Gastrocnemius medialis (tissue), 4 donors: ENCODE data around the gene NCAPG2. TPM values are rescaled to one million over a fixed set of nuclear protein-coding genes. Genes with fewer than 3 reads are reported as not detected.

ENCODE experiments used
- ATAC-seq, 2 donors: fragments of 150-250 bp; one replicate each; pipeline ENCODE4 v1.9.1; 2016
- DNase-seq, 2 donors: peaks; one replicate each; pipeline ENCODE4 v3.0.0-alpha.2; 2019
- H3K27ac ChIP-seq, 4 donors: fragments of 200-600 bp; sonication (generic); 1 replicate in 1 of 4; 2 replicates in 3 of 4; pipeline ENCODE4 v1.5.1; 2016 to 2018; ENCODE audit warnings: mild to moderate bottlenecking in 2 of 4, moderate library complexity in 1 of 4
- H3K27me3 ChIP-seq, 3 donors: fragments of 200-600 bp; sonication (generic) in 2 of 3; 1 replicate in 1 of 3; 2 replicates in 2 of 3; pipeline versions ENCODE4 v1.5.1 to v1.6.0; 2016 to 2019; ENCODE audit warnings: mild to moderate bottlenecking in 1 of 3, moderate library complexity in 1 of 3
- H3K36me3 ChIP-seq, 2 donors: fragments of 200-600 bp; sonication (generic) in 1 of 2; one replicate each; pipeline ENCODE4 v1.5.1; 2017 to 2018
- H3K4me1 ChIP-seq, 2 donors: fragments of 200-600 bp; sonication (generic) in 1 of 2; one replicate each; pipeline ENCODE4 v1.5.1; 2016 to 2017; ENCODE audit warnings: mild to moderate bottlenecking in 2 of 2
- H3K4me3 ChIP-seq, 4 donors: fragments of 200-600 bp; sonication (generic) in 3 of 4; 1 replicate in 1 of 4; 2 replicates in 3 of 4; pipeline ENCODE4 v1.5.1; 2016 to 2019; ENCODE audit warnings: mild to moderate bottlenecking in 2 of 4
- H3K9me3 ChIP-seq, 3 donors: fragments of 200-600 bp; sonication (generic) in 2 of 3; 1 replicate in 1 of 3; 2 replicates in 2 of 3; pipeline ENCODE4 v1.5.1; 2016 to 2019
- POLR2A ChIP-seq, 2 donors: fragments of 450-650 bp; IDR thresholded peaks; one replicate each; pipeline ENCODE4 v1.6.1; 2017; ENCODE audit warnings: antibody characterized with exemption in 2 of 2, mild to moderate bottlenecking in 2 of 2, moderate library complexity in 2 of 2
- in situ Hi-C, 4 donors: fragments of 200-750 bp; cut with MboI; loops; one replicate each; pipeline versions ENCODE4 v1.15.0 to v1.8.0; 2017; ENCODE audit warnings: low sequenced_read_pairs in 4 of 4
- intact Hi-C: fragments of 100-400 bp; cut with DNase I; formaldehyde crosslinking; loops from one replicate; pipeline ENCODE4 v1.15.1; 2023; ENCODE audit warnings: low total_unique reads
- total RNA-seq, 4 donors: library from RNA; depleted of rRNA; stranded (reverse); fragments of >200 nt; gene quantifications; one replicate each; pipeline versions ENCODE4 v1.1.0 to v1.2.3, GENCODE V29; 2016
- TF ChIP-seq, protein P1 (sequence below), 5 experiments: fragments of 450-650 bp in 3 of 5; fragments of 200-600 bp in 2 of 5; sonication (generic) in 2 of 5; IDR thresholded peaks in 4 of 5; conservative IDR thresholded peaks in 1 of 5; 1 replicate in 4 of 5; 2 replicates in 1 of 5; pipeline ENCODE4 v1.5.1; 2016 to 2019; ENCODE audit warnings: antibody characterized with exemption in 5 of 5, mild to moderate bottlenecking in 3 of 5, moderate library complexity in 3 of 5

The NCAPG2 gene
- total RNA-seq, 4 donors from 2014 or later, result 3.0 to 4.5 (median 3.9) TPM

DNA sequence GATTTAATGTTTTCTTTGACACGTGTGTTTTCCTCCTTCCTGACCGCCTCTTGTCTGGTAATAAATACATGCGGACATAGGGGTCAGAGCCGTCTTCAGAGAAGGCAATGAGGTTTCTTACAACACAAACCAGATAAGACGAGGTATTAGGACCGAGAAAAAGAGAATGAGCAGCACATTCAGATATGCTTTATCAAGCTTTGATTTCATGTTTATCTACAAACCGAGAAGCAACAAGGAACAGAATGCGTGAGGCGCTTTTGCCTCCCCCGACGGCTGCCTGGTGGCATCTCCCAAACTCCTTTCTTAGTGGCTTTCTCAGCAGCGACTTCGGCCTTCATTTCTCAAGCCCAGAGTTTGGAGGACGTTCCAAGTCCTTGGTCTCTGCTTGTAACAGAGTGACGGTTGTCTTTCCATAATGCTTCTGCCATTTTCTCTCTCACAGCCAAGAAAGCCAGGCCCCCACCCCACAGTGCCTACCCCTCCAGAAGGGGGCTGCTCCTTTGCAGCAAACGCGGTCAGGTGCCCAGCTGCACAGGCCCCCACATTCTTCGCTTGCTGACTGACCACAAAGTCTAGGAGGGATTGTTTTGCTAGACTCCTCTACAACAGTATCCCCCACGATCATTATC is 32.6 kb upstream of the NCAPG2 start:
- in situ Hi-C loops (no loop called here), intact Hi-C loops (no loop called here)
- Histone ChIP-seq H3K4me3 (no peak overlapping the region), H3K27ac (no peak overlapping the region), H3K36me3 (peaks cover 0 to 98% of the 10 kb centered on the region in 2 donors), H3K9me3 (no peaks in the 10 kb centered on the region), H3K4me1 (no peaks in the 10 kb centered on the region), H3K27me3 (no peaks in the 10 kb centered on the region)
- TF ChIP-seq POLR2A (IDR thresholded peaks at IDR 0.05), result no peak
- TF ChIP-seq, protein P1, sequence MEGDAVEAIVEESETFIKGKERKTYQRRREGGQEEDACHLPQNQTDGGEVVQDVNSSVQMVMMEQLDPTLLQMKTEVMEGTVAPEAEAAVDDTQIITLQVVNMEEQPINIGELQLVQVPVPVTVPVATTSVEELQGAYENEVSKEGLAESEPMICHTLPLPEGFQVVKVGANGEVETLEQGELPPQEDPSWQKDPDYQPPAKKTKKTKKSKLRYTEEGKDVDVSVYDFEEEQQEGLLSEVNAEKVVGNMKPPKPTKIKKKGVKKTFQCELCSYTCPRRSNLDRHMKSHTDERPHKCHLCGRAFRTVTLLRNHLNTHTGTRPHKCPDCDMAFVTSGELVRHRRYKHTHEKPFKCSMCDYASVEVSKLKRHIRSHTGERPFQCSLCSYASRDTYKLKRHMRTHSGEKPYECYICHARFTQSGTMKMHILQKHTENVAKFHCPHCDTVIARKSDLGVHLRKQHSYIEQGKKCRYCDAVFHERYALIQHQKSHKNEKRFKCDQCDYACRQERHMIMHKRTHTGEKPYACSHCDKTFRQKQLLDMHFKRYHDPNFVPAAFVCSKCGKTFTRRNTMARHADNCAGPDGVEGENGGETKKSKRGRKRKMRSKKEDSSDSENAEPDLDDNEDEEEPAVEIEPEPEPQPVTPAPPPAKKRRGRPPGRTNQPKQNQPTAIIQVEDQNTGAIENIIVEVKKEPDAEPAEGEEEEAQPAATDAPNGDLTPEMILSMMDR (IDR thresholded peaks at IDR 0.05 in 4 of 5, conservative IDR thresholded peaks at IDR 0.05 in 1 of 5), result no peak
- DNase-seq, result no peak
- no peak for ATAC-seq

DNA sequence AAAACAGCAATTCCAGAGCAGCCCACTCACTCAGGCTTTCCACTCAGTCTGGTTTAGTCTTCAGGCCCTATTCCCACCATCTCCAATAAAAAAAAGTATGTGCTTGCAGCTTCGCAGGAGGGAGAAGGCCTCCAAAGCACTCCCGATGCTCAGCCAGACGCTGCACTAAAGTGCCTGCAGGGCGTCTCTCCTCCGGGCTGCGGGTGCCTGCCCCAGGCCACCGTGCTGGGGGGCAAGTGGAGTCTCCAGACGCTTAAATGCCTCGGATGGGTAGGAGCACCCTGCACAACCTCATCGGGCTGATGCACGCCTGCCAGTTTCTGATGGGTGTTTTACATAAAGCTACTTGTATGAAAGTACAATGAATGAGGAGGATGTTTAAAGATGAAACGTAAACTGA is 31.3 kb upstream of the NCAPG2 start:
- Histone ChIP-seq H3K36me3 (peaks cover 0 to 97% of the 10 kb centered on the region in 2 donors), H3K27ac (no peak overlapping the region), H3K4me1 (no peaks in the 10 kb centered on the region), H3K9me3 (no peaks in the 10 kb centered on the region), H3K27me3 (no peaks in the 10 kb centered on the region), H3K4me3 (no peak overlapping the region)
- TF ChIP-seq, protein P1 (IDR thresholded peaks at IDR 0.05 in 4 of 5, conservative IDR thresholded peaks at IDR 0.05 in 1 of 5), result no peak
- no peak for TF ChIP-seq POLR2A (IDR thresholded peaks at IDR 0.05)
- intact Hi-C loops, result no loop called here
- no peak for ATAC-seq
- DNase-seq, result no peak
- in situ Hi-C loops, result no loop called here

DNA sequence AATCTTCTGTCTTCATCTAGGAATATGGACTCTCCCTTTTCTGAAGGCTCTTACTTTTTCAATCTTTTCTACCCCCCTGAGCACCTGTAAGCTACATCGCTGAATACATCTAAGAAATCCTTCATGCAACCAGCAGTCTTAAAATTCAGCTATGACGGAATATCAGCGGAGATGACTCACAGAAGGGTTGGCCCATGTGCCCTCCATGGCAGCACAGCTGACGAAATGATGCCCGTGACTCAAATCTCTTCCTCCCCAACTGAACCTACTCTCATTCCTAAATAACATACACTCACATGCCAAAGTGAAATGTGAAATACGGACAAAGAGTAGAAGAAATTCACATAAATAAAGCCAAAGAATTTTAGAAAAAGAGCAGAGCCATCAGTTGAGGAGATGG is 30.3 kb upstream of the NCAPG2 start:
- intact Hi-C loops, result no loop called here
- no peaks in the 10 kb centered on the region for H3K27me3 ChIP-seq
- H3K9me3 ChIP-seq, result no peaks in the 10 kb centered on the region
- no peak overlapping the region for H3K4me3 ChIP-seq
- ATAC-seq, result no peak
- no peaks in the 10 kb centered on the region for H3K4me1 ChIP-seq
- H3K27ac ChIP-seq, result no peak overlapping the region
- H3K36me3 ChIP-seq, result peaks cover 0 to 93% of the 10 kb centered on the region in 2 donors
- TF ChIP-seq POLR2A (IDR thresholded peaks at IDR 0.05), result no peak
- TF ChIP-seq, protein P1 (IDR thresholded peaks at IDR 0.05 in 4 of 5, conservative IDR thresholded peaks at IDR 0.05 in 1 of 5), result no peak
- in situ Hi-C loops, result no loop called here
- DNase-seq, result no peak

DNA sequence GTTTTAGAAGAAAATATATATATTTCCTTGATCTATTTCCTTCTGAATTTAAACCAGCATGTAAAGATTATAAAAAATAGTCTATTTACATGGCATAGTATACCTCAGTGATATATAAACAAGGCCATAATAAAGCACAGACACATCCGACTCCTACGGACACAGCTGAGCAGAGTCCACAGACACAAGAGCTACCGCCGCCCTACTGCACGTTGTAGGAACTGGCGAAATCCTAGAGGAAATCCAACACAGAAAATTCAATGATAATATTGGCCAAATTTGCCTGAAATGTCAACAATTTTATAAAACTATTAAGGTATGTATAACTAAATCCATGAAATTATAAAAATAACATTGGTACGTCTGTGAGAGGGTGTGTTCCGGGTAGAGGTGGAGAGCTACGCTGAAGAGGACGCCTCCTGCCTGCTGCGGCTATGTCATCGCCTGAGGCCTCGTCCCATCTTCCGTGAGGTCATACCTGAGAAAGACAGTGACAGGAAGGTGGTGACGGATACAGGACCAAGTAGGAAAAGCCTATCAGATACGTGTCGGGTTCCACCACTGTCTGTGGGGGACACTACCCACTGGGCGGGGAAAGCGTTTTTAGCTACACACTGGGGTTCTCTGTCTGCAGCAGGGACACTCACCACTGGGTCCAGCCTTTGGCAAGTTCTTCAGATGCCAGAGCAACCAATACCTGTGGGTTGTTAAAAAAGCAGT is 29.3 kb upstream of the NCAPG2 start:
- H3K4me1 ChIP-seq, result no peaks in the 10 kb centered on the region
- no peak for ATAC-seq
- intact Hi-C loops, result no loop called here
- no peak for TF ChIP-seq POLR2A (IDR thresholded peaks at IDR 0.05)
- TF ChIP-seq, protein P1 (IDR thresholded peaks at IDR 0.05 in 4 of 5, conservative IDR thresholded peaks at IDR 0.05 in 1 of 5), result no peak
- no peak for DNase-seq
- no peak overlapping the region for H3K27ac ChIP-seq
- no peaks in the 10 kb centered on the region for H3K27me3 ChIP-seq
- in situ Hi-C loops, result no loop called here
- H3K9me3 ChIP-seq, result no peaks in the 10 kb centered on the region
- peaks cover 0 to 84% of the 10 kb centered on the region in 2 donors for H3K36me3 ChIP-seq
- no peak overlapping the region for H3K4me3 ChIP-seq
